Calu3 (cell line): Measurements from ENCODE around the gene ZNF668. TPM values are rescaled to one million over a fixed set of nuclear protein-coding genes. Genes with fewer than 3 reads are reported as not detected.

Experiments used
- BruUV-seq: library from RNA; stranded (reverse); fragments of 400-500 nt; replicated peaks from 2 replicates; lab custom pipeline; 2021; lab: Mats Ljungman, UMichigan
- CTCF ChIA-PET: fragments of 300-600 bp; sonication (Branson Sonifier 250); formaldehyde crosslinking; loops from one replicate; lab custom pipeline; 2022; ENCODE audit warnings: antibody characterized with exemption; lab: Charles Lee
- DNase-seq: peaks from one replicate; pipeline ENCODE4 v3.0.0; 2022
- H3K27ac Mint-ChIP-seq: one replicate; pipeline ENCODE4 v1.8.0; 2022; ENCODE audit warnings: mixed read lengths; ENCODE audit not compliant: unreplicated experiment
- H3K27me3 Mint-ChIP-seq: one replicate; pipeline ENCODE4 v1.8.0; 2022; ENCODE audit warnings: mixed read lengths; ENCODE audit not compliant: unreplicated experiment
- H3K36me3 Mint-ChIP-seq: one replicate; pipeline ENCODE4 v1.8.0; 2022; ENCODE audit warnings: mild to moderate bottlenecking, moderate library complexity, mixed read lengths; ENCODE audit not compliant: insufficient read depth, unreplicated experiment
- H3K4me1 Mint-ChIP-seq: one replicate; pipeline ENCODE4 v1.8.0; 2022; ENCODE audit warnings: mild to moderate bottlenecking, low read depth, mixed read lengths; ENCODE audit not compliant: unreplicated experiment
- H3K4me3 Mint-ChIP-seq: one replicate; pipeline ENCODE4 v1.8.0; 2022; ENCODE audit warnings: mild to moderate bottlenecking, low read depth, moderate library complexity, mixed read lengths; ENCODE audit not compliant: unreplicated experiment
- H3K9me3 Mint-ChIP-seq: one replicate; pipeline ENCODE4 v1.8.0; 2022; ENCODE audit warnings: low read depth, mixed read lengths; ENCODE audit not compliant: unreplicated experiment
- intact Hi-C: fragments of 100-400 bp; cut with micrococcal nuclease; formaldehyde crosslinking; loops from one replicate; pipeline ENCODE4 v1.10.0; 2022; ENCODE audit not compliant: unreplicated experiment
- total RNA-seq: library from RNA; stranded (reverse); gene quantifications from 2 replicates; pipeline ENCODE4 v1.2.3, GENCODE V29; 2022
- TF ChIP-seq, protein P1 (sequence below): fragments of 200-600 bp; IDR thresholded peaks from one replicate; pipeline ENCODE4 v1.8.0; 2022; ENCODE audit warnings: antibody characterized with exemption; ENCODE audit not compliant: unreplicated experiment

ZNF668 gene
- total RNA-seq, 1 experiment from 2014 or later, result 12.5 TPM

DNA sequence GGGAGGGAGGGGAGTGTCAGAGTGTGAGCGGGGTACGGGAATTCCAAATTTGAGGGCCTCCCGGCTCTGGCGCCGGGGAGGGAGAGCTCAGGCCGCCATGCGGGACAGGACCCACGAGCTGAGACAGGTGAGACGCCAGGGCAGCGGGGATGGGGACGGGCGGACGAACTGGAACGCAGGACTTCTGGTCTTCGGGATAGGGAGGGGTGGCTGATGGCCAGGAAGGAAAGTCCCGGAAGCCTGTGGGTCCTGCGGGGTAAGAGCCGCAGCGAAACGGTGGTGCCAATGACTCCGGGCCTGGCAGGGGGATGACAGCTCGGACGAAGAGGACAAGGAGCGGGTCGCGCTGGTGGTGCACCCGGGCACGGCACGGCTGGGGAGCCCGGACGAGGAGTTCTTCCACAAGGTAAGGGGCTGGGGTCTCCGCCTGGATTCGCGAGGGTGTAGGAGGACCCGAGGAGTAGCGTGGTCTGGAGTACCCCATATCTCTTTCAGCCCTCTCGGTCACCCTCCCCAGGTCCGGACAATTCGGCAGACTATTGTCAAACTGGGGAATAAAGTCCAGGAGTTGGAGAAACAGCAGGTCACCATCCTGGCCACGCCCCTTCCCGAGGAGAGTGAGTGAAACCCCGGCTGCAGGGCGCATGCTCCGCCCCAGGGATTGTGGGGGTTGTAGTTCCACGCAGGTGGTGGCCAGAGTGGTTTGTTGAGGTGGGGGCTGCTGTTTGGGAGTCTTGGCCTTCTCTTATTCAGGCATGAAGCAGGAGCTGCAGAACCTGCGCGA, 40.1 kb downstream of the ZNF668 start:
- peak overlapping the region; percentile 89 for H3K27ac Mint-ChIP-seq
- no peaks in the 10 kb centered on the region for H3K27me3 Mint-ChIP-seq
- TF ChIP-seq, protein P1, sequence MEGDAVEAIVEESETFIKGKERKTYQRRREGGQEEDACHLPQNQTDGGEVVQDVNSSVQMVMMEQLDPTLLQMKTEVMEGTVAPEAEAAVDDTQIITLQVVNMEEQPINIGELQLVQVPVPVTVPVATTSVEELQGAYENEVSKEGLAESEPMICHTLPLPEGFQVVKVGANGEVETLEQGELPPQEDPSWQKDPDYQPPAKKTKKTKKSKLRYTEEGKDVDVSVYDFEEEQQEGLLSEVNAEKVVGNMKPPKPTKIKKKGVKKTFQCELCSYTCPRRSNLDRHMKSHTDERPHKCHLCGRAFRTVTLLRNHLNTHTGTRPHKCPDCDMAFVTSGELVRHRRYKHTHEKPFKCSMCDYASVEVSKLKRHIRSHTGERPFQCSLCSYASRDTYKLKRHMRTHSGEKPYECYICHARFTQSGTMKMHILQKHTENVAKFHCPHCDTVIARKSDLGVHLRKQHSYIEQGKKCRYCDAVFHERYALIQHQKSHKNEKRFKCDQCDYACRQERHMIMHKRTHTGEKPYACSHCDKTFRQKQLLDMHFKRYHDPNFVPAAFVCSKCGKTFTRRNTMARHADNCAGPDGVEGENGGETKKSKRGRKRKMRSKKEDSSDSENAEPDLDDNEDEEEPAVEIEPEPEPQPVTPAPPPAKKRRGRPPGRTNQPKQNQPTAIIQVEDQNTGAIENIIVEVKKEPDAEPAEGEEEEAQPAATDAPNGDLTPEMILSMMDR, result no peak
- H3K4me3 Mint-ChIP-seq, result peak overlapping the region; percentile 99
- TSS peak; percentile 45 for BruUV-seq
- no peaks in the 10 kb centered on the region for H3K9me3 Mint-ChIP-seq
- peak; percentile 94 for DNase-seq
- CTCF ChIA-PET, result interaction anchor here (0.6 to 2.0 kb wide), 6 partner anchors 11 to 835 kb away, joined by 3 to 11 read pairs (median 4); partner anchors contain the start of gene HSD3B7
- intact Hi-C loops, result loop anchor here (5.0 kb wide), 1 partner anchor 47 kb away; the partner anchor contains the start of gene HSD3B7
- H3K4me1 Mint-ChIP-seq, result no peaks in the 10 kb centered on the region
- H3K36me3 Mint-ChIP-seq, result peaks cover 42% of the 10 kb centered on the region

DNA sequence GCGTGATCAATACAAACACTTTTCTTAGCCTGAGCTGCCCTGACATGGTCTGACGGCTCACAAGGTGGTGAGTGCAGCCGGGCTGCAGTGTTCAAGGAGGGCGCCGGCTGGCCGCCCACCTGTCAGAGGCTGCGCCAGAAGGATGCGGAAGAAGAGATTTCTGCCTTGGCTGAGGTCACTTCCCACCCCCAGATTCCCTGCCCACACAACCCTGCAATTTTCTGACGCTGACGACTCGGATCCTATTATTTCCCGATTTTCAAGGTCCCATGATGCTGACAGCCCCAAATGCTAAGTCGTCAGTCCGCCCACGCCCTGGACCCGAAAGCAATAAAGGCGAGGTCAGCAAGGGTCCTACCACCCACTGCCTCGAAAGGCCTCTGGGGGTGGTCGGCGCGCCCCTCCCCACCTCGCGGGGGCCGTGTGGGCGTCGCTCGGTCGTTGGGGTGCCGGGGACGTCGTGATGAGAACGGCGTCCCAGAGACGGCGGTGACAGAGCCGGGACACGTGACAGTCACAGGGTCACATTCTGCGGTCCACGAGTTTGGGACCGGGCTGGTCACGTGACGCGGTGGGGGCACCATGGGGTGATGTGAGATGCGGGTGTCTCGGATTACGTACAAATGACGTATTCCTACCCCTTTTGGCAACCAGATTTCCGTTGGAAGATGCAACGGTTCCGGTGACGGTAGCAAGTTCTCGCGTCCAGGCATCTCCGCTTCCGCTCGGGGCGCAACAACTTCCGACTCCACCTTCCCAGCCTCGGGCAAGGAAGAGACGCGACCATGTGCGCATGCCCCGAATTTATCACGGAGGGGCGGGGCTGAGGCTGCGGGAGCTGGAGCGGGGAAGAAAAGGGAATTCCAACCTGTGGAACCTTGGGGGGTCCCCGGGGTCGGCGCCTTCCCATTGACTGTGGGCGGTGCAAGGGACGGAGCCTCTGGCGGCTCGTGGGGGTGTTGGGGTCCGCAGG, 41.0 kb downstream of the ZNF668 start, which contains the start of gene STX4:
Gene STX4 (plus strand): TSS at position 823 of the 973 bp plus-strand sequence. CDS start 248 bp downstream, outside the sequence.
- intact Hi-C loops, result loop anchor here (5.0 kb wide), 1 partner anchor 46 kb away; the partner anchor contains the start of gene HSD3B7
- Mint-ChIP-seq H3K27ac (peak within 1 kb of the TSS; percentile 89), H3K36me3 (peaks cover 35% of the 10 kb centered on the region), H3K9me3 (no peaks in the 10 kb centered on the region), H3K4me1 (no peaks in the 10 kb centered on the region), H3K27me3 (no peaks in the 10 kb centered on the region), H3K4me3 (peak within 1 kb of the TSS; percentile 99)
- peak; percentile 97 for DNase-seq
- TF ChIP-seq, protein P1, result no peak
- CTCF ChIA-PET, result interaction anchor here (0.6 to 2.0 kb wide), 6 partner anchors 10 to 836 kb away, joined by 3 to 11 read pairs (median 4); partner anchors contain the start of gene HSD3B7
- BruUV-seq, result no TSS peak

DNA sequence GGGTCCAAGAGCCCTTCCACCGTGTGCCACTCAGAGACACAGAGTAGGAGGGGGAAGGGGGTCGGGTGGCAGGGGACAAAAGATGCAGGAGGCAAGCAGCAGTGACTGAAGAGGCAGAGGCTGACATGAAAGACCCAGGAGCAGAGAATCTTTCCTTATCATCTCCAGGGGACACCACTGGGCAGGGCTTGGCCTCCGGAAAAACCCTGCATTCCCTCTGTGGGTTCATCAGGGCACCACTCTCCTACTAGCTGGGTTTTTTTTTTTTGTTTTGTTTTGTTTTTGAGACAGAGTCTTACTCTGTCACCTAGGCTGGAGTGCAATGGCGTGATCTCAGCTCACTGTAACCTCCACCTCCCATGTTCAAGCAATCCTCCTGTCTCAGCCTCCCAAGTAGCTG, 42.8 kb downstream of the ZNF668 start:
- intact Hi-C loops, result loop anchor here (5.0 kb wide), 1 partner anchor 44 kb away; the partner anchor contains the start of gene HSD3B7
- H3K4me1 Mint-ChIP-seq, result no peaks in the 10 kb centered on the region
- TF ChIP-seq, protein P1, result no peak
- H3K27me3 Mint-ChIP-seq, result no peaks in the 10 kb centered on the region
- CTCF ChIA-PET, result interaction anchor here (0.6 kb wide), 1 partner anchor 306 kb away, joined by 3 read pairs; no protein-coding TSS in a partner anchor
- DNase-seq, result no peak
- BruUV-seq, result no TSS peak
- no peak overlapping the region for H3K4me3 Mint-ChIP-seq
- H3K27ac Mint-ChIP-seq, result no peak overlapping the region
- H3K9me3 Mint-ChIP-seq, result no peaks in the 10 kb centered on the region
- H3K36me3 Mint-ChIP-seq, result peaks cover 35% of the 10 kb centered on the region

DNA sequence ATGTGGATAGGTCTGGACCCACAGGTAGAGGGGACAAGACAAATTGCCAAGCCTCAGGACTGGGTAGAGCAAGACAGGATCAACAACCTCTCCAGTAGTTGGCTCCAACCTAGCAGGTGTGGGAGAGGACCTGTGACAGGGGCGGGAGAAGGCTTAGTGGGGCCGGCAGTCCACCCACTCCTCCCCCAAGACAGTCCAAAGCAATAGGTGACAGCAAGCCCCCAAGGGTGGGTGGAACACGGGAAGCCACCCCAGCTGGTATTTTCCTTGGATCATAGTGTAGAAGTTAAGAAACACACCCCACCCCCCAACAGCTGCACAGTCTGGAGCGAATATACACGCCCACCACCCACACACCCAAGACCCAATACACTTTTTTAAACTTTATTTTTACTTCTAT, 44.8 kb downstream of the ZNF668 start:
- TF ChIP-seq, protein P1, result no peak
- Mint-ChIP-seq H3K27me3 (no peaks in the 10 kb centered on the region), H3K4me1 (peaks cover 8% of the 10 kb centered on the region), H3K9me3 (no peaks in the 10 kb centered on the region), H3K27ac (no peak overlapping the region), H3K36me3 (peaks cover 23% of the 10 kb centered on the region), H3K4me3 (no peak overlapping the region)
- no peak for DNase-seq
- intact Hi-C loops, result no loop called here
- CTCF ChIA-PET, result no interaction called here
- no TSS peak for BruUV-seq
